ENCODE measurements around the gene MAGEA11. TPM values are rescaled to one million over a fixed set of nuclear protein-coding genes. Genes with fewer than 3 reads are reported as not detected.
"Not testable (repeated sequence)": the region's sequence is repeated elsewhere in the genome, so short reads cannot be mapped to it uniquely, and the experiment has no call there.

Gene MAGEA11
- total RNA-seq, 2 experiments from 2014 or later = not detected

DNA sequence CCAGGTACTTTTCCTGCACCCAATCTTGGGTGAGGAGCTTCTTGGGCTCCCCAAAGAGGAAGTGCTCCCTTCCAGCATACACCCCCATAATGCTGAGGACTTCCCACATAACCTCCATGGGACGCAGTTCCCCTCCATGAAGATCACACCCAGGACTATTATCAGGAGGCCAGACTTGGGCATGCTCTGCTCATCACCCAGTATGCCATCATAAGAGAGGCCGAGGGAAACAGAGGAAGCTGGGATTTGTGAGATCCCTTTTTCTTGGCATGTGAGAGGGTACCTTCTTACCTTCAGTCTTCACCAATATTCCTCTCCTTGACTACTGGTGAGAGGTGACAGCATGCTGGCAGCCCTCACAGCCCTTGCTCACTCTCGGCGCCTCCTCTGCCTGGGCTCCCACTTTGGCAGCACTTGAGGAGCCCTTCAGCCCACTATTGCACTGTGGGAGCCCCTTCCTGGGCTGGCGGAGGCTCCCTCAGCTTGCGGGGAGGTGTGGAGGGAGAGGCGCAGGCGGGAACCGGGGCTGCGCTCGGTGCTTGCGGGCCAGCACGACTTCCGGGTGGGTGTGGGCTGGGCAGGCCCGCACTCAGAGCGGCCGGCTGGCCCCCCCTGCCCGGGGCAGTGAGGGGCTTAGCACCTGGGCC, 46.3 kb downstream of the MAGEA11 start:
- no peaks in the 10 kb centered on the region for H3K36me3 ChIP-seq (ENCODE audit: insufficient read depth, low read length)
- intact Hi-C loops (cut with DNase I, micrococcal nuclease) = no loop called here
- H3K4me1 Mint-ChIP-seq (ENCODE audit: low read depth) = no peaks in the 10 kb centered on the region

DNA sequence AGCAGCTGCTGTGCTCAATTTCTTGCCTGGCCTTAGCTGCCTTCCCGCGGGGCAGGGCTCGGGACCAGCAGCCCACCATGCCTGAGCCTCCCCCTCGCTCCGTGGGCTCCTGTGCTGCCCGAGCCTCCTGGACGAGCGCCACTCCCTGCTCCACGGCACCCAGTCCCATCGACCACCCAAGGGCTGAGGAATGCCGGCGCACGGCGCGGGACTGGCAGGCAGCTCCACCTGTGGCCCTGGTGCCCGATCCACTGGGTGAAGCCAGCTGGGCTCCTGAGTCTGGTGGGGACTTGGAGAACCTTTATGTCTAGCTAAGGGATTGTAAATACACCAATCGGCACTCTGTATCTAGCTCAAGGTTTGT, 46.8 kb downstream of the MAGEA11 start:
- H3K9me3 Mint-ChIP-seq; H3K27ac ChIP-seq (ENCODE audit: low read depth in 1 of 2, low read length in 2 of 2); H3K27ac Mint-ChIP-seq; H3K27me3 Mint-ChIP-seq; H3K9me3 ChIP-seq (ENCODE audit: control insufficient read depth in 1 of 2, insufficient read depth in 1 of 2, low read length in 2 of 2); H3K4me3 ChIP-seq (ENCODE audit: low read length); H3K27me3 ChIP-seq (ENCODE audit: control insufficient read depth in 1 of 2, insufficient read depth in 2 of 2, low read length in 2 of 2); intact Hi-C loops (cut with DNase I, micrococcal nuclease); H3K36me3 ChIP-seq (ENCODE audit: insufficient read depth, low read length); H3K4me1 Mint-ChIP-seq (ENCODE audit: low read depth); H3K36me3 Mint-ChIP-seq (ENCODE audit: low read depth); DNase-seq; POLR2A ChIA-PET; H3K4me1 ChIP-seq (ENCODE audit: insufficient read depth, low read length); CTCF ChIA-PET; ATAC-seq (ENCODE audit: poor library complexity); H3K4me3 Mint-ChIP-seq: not testable (repeated sequence)

More for the DNA sequence above, 46.3 kb downstream of the MAGEA11 start:
- H3K4me3 Mint-ChIP-seq = no peak overlapping the region
- no peaks in the 10 kb centered on the region for H3K9me3 Mint-ChIP-seq
- DNase-seq (no peak), ATAC-seq (ENCODE audit: poor library complexity) (no peak)
- Histone ChIP-seq H3K27me3 (ENCODE audit: control insufficient read depth in 1 of 2, insufficient read depth in 2 of 2, low read length in 2 of 2) (no peaks in the 10 kb centered on the region), H3K27ac (ENCODE audit: low read depth in 1 of 2, low read length in 2 of 2) (no peak overlapping the region), H3K9me3 (ENCODE audit: control insufficient read depth in 1 of 2, insufficient read depth in 1 of 2, low read length in 2 of 2) (no peaks in the 10 kb centered on the region), H3K4me1 (ENCODE audit: insufficient read depth, low read length) (no peaks in the 10 kb centered on the region), H3K4me3 (ENCODE audit: low read length) (no peak overlapping the region)
- H3K36me3 Mint-ChIP-seq (ENCODE audit: low read depth) = no peaks in the 10 kb centered on the region
- CTCF ChIA-PET = no interaction called here
- POLR2A ChIA-PET = no interaction called here
- H3K27ac Mint-ChIP-seq = no peak overlapping the region
- H3K27me3 Mint-ChIP-seq = no peaks in the 10 kb centered on the region
- TF ChIP-seq, protein P1, sequence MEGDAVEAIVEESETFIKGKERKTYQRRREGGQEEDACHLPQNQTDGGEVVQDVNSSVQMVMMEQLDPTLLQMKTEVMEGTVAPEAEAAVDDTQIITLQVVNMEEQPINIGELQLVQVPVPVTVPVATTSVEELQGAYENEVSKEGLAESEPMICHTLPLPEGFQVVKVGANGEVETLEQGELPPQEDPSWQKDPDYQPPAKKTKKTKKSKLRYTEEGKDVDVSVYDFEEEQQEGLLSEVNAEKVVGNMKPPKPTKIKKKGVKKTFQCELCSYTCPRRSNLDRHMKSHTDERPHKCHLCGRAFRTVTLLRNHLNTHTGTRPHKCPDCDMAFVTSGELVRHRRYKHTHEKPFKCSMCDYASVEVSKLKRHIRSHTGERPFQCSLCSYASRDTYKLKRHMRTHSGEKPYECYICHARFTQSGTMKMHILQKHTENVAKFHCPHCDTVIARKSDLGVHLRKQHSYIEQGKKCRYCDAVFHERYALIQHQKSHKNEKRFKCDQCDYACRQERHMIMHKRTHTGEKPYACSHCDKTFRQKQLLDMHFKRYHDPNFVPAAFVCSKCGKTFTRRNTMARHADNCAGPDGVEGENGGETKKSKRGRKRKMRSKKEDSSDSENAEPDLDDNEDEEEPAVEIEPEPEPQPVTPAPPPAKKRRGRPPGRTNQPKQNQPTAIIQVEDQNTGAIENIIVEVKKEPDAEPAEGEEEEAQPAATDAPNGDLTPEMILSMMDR (IDR thresholded peaks at IDR 0.05) = no peak

DNA sequence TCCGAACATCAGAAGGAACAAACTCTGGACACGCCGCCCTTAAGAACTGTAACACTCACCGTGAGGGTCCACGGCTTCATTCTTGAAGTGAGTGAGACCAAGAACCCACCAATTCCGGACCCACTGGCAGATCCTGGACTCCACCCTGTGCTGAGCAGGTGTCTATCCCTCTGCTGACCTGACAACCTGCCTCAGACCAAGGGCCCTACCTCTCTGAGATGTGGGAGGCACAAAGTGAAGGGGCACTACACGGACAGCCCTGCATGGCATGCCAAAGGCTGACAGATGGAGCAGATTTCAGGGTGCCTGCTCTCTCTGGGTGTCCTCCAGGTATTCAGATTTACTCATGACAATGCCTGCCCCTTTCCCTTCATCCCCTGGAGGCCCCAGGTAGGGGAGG, 48.0 kb downstream of the MAGEA11 start:
- no peaks in the 10 kb centered on the region for H3K9me3 ChIP-seq (ENCODE audit: control insufficient read depth in 1 of 2, insufficient read depth in 1 of 2, low read length in 2 of 2)
- DNase-seq (no peak), ATAC-seq (ENCODE audit: poor library complexity) (no peak)
- ChIA-PET CTCF (no interaction called here), POLR2A (no interaction called here)
- Mint-ChIP-seq H3K27me3 (no peaks in the 10 kb centered on the region), H3K4me1 (ENCODE audit: low read depth) (no peaks in the 10 kb centered on the region), H3K4me3 (no peak overlapping the region), H3K9me3 (no peaks in the 10 kb centered on the region), H3K27ac (no peak overlapping the region), H3K36me3 (ENCODE audit: low read depth) (no peaks in the 10 kb centered on the region)
- intact Hi-C loops (cut with DNase I, micrococcal nuclease) = no loop called here
- TF ChIP-seq, protein P1 (IDR thresholded peaks at IDR 0.05) = no peak
- H3K27ac ChIP-seq (ENCODE audit: low read depth in 1 of 2, low read length in 2 of 2) = no peak overlapping the region
- no peaks in the 10 kb centered on the region for H3K27me3 ChIP-seq (ENCODE audit: control insufficient read depth in 1 of 2, insufficient read depth in 2 of 2, low read length in 2 of 2)
- no peaks in the 10 kb centered on the region for H3K36me3 ChIP-seq (ENCODE audit: insufficient read depth, low read length)
- no peaks in the 10 kb centered on the region for H3K4me1 ChIP-seq (ENCODE audit: insufficient read depth, low read length)
- H3K4me3 ChIP-seq (ENCODE audit: low read length) = no peak overlapping the region

DNA sequence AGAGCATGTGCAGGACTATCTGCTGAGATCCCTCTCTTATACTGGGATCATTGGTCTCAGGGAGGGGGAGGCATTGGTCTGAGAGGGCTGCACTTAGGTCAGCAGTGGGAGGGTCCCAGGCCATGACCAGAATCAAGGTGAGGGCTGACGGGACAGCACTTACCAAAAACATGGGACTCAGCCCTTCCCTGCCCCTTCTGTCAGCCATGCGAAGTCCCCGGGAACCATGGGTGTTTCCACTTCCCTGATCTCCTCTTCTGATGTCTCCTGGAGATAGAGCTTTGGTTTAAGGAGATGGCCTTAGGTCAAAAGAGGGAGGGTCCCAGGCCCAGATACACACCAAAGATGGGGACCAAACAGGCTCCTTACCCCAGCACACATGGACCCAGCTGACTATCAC, 49.1 kb downstream of the MAGEA11 start:
- no peaks in the 10 kb centered on the region for H3K9me3 ChIP-seq (ENCODE audit: control insufficient read depth in 1 of 2, insufficient read depth in 1 of 2, low read length in 2 of 2)
- intact Hi-C loops (cut with DNase I, micrococcal nuclease) = no loop called here
- TF ChIP-seq, protein P1 (IDR thresholded peaks at IDR 0.05) = no peak
- no peaks in the 10 kb centered on the region for H3K27me3 Mint-ChIP-seq
- ChIA-PET POLR2A (no interaction called here), CTCF (no interaction called here)
- no peak overlapping the region for H3K27ac ChIP-seq (ENCODE audit: low read depth in 1 of 2, low read length in 2 of 2)
- H3K4me3 Mint-ChIP-seq = no peak overlapping the region
- DNase-seq (no peak), ATAC-seq (ENCODE audit: poor library complexity) (no peak)
- no peaks in the 10 kb centered on the region for H3K36me3 ChIP-seq (ENCODE audit: insufficient read depth, low read length)
- H3K4me1 ChIP-seq (ENCODE audit: insufficient read depth, low read length) = no peaks in the 10 kb centered on the region
- no peaks in the 10 kb centered on the region for H3K9me3 Mint-ChIP-seq
- H3K4me3 ChIP-seq (ENCODE audit: low read length) = no peak overlapping the region
- H3K36me3 Mint-ChIP-seq (ENCODE audit: low read depth) = no peaks in the 10 kb centered on the region
- no peaks in the 10 kb centered on the region for H3K4me1 Mint-ChIP-seq (ENCODE audit: low read depth)
- H3K27me3 ChIP-seq (ENCODE audit: control insufficient read depth in 1 of 2, insufficient read depth in 2 of 2, low read length in 2 of 2) = no peaks in the 10 kb centered on the region
- H3K27ac Mint-ChIP-seq = no peak overlapping the region

- H3K27me3 Mint-ChIP-seq; DNase-seq; H3K4me1 Mint-ChIP-seq (ENCODE audit: low read depth); H3K27ac ChIP-seq (ENCODE audit: low read depth in 1 of 2, low read length in 2 of 2); H3K36me3 Mint-ChIP-seq (ENCODE audit: low read depth); POLR2A ChIA-PET; H3K4me3 Mint-ChIP-seq; H3K4me3 ChIP-seq (ENCODE audit: low read length); H3K36me3 ChIP-seq (ENCODE audit: insufficient read depth, low read length); H3K9me3 Mint-ChIP-seq; H3K27ac Mint-ChIP-seq; CTCF ChIA-PET; H3K4me1 ChIP-seq (ENCODE audit: insufficient read depth, low read length); intact Hi-C loops (cut with DNase I, micrococcal nuclease); H3K9me3 ChIP-seq (ENCODE audit: control insufficient read depth in 1 of 2, insufficient read depth in 1 of 2, low read length in 2 of 2); H3K27me3 ChIP-seq (ENCODE audit: control insufficient read depth in 1 of 2, insufficient read depth in 2 of 2, low read length in 2 of 2); ATAC-seq (ENCODE audit: poor library complexity): not testable (repeated sequence)
Measured at GRCh38 chrX:149761858-149762674, 50.2 kb downstream of the MAGEA11 start.
